Suprapubic skin (tissue), 4 donors: Measurements from ENCODE around the gene RPH3AL.

Source experiments
- CTCF ChIP-seq, 2 donors: fragments of 200-600 bp in 1 of 2; fragments of 450-650 bp in 1 of 2; sonication (generic) in 1 of 2; IDR thresholded peaks; one replicate each; pipeline ENCODE4 v1.5.1; 2016 to 2019; ENCODE audit warnings: antibody characterized with exemption in 2 of 2, mild to moderate bottlenecking in 1 of 2, moderate library complexity in 1 of 2
- EP300 ChIP-seq: sonication (generic); formaldehyde crosslinking; IDR thresholded peaks from one replicate; pipeline ENCODE4 v1.6.1; 2017; ENCODE audit warnings: antibody characterized with exemption
- POLR2A ChIP-seq, 2 donors: fragments of 450-650 bp; IDR thresholded peaks; one replicate each; pipeline ENCODE4 v1.6.1; 2017; ENCODE audit warnings: antibody characterized with exemption in 2 of 2, mild to moderate bottlenecking in 2 of 2, moderate library complexity in 2 of 2
- POLR2AphosphoS5 ChIP-seq, 3 donors: sonication (generic); formaldehyde crosslinking; IDR thresholded peaks; one replicate each; pipeline ENCODE4 v1.6.1; 2017; ENCODE audit warnings: antibody characterized with exemption in 3 of 3

DNA sequence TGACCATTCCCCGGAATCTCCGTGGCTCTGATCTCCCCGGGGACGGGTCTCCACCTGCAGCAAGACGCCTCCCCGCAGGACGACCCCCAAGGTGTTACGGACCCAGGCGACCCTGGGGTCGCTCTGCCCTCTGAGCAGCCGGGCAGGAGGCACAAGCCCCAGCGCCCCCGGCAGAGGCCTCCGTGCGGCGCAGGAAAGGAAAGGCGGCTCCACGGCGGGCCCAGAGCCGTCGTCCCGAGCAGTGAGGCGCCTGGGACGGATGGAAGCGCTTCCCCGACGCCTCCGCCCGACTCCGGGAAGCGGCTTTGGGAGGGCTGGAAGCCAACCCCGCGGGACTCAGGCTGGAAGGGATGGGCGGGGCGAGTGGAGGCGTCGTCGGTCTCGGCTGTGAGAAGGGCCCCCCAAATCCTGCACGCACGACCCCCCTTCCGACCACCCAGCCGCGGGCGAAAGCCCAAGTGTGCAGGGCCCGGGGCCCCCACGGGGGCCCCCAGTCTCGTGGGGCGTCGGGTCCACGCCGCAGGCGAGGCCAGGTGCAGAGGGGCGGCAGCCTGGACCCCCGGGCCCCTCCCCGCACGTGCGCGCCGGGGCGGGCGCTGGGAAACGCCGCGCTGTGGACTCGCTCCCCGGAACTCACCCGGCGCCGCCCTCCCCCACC is 32.7 kb upstream of the RPH3AL start:
- TF ChIP-seq CTCF (IDR thresholded peaks at IDR 0.05) (no peak), POLR2AphosphoS5 (IDR thresholded peaks at IDR 0.05) (no peak), POLR2A (IDR thresholded peaks at IDR 0.05) (no peak), EP300 (no peak)
